Astrocyte of the spinal cord (primary cell): ENCODE measurements around the gene RNLS.
"Not testable (repeated sequence)": the region's sequence is repeated elsewhere in the genome, so short reads cannot be mapped to it uniquely, and the experiment has no call there.

Experiments used
- DNase-seq: peaks from one replicate; pipeline ENCODE4 v3.0.0; 2011; ENCODE audit warnings: low read depth, low spot score
- H3K4me3 ChIP-seq: 2 replicates; pipeline ENCODE4 v1.5.1; 2011; ENCODE audit warnings: low read depth, mild to moderate bottlenecking, low read length, moderate library complexity
- CTCF ChIP-seq: IDR thresholded peaks from 2 replicates; pipeline ENCODE4 v1.5.1; 2012; ENCODE audit warnings: low read depth, mild to moderate bottlenecking, low read length, inconsistent platforms
- in situ Hi-C: cut with HindIII; loops from 2 replicates; pipeline ENCODE4 v1.10.0; 2017; ENCODE audit warnings: low sequenced_read_pairs

Gene RNLS

DNA sequence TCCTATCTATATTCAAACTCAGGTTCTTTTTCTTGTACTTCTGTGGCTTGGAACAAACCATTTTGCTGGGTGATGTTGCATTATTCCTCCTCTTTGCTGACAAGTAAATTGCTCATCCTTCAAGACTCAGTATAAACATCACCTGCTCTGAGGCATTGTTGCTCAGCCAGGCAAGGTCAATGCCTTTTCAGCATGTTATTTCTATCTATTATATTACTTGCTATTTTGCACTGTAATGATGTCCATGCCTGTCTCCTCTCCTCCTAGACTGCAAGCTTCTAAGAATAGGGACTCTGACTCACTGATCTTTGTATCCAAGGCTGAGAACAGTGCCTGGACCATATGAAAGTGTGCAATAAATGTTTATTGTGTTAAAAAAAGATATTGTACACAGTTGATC is 293.8 kb downstream of the RNLS start:
- in situ Hi-C loops: no loop called here
- TF ChIP-seq CTCF: no peak
- DNase-seq: no peak
- H3K4me3 ChIP-seq: no peak overlapping the region

- H3K4me3 ChIP-seq: no peak overlapping the region
- DNase-seq: peak; percentile 44
- no peak for TF ChIP-seq CTCF
- in situ Hi-C loops: no loop called here
These were observed 294.6 kb downstream of the RNLS start for GRCh38 chr10:88288320-88289059.

GRCh38 chr10:88286030-88286429 is 297.1 kb downstream of the RNLS start:
- no peak for TF ChIP-seq CTCF
- H3K4me3 ChIP-seq: no peak overlapping the region
- no peak for DNase-seq
- in situ Hi-C loops: no loop called here

GRCh38 chr10:88281592-88282347 is 301.3 kb downstream of the RNLS start:
- peak; percentile 80 for DNase-seq
- in situ Hi-C loops: no loop called here
- no peak for TF ChIP-seq CTCF
- no peak overlapping the region for H3K4me3 ChIP-seq

GRCh38 chr10:88280518-88280917 is 302.6 kb downstream of the RNLS start:
- no peak overlapping the region for H3K4me3 ChIP-seq
- in situ Hi-C loops: no loop called here
- DNase-seq: no peak
- no peak for TF ChIP-seq CTCF

GRCh38 chr10:88278912-88279311 is 304.2 kb downstream of the RNLS start:
- in situ Hi-C loops: no loop called here
- DNase-seq: peak; percentile 43
- TF ChIP-seq CTCF: no peak

DNA sequence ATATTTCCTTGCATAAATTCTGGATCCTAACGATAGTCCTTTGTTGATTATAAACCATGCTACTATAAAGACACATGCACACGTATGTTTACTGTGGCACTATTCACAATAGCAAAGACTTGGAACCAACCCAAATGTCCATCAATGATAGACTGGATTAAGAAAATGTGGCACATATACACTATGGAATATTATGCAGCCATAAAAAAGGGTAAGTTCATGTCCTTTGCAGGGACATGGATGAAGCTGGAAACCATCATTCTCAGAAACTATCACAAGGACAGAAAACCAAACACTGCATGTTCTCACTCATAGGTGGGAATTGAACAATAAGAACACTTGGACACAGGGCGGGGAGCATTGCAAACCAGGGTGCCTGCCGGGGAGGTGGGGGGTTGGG is 306.2 kb downstream of the RNLS start:
- in situ Hi-C loops, DNase-seq, H3K4me3 ChIP-seq: not testable (repeated sequence)

More at GRCh38 chr10:88278912-88279311, 304.2 kb downstream of the RNLS start:
- no peak overlapping the region for H3K4me3 ChIP-seq
